Measurements from ENCODE around the gene SLC22A5. TPM values are rescaled to one million over a fixed set of nuclear protein-coding genes. Genes with fewer than 3 reads are reported as not detected.
A peak's percentile ranks its signal among the peaks of the same experiment; 100 is the strongest.

Gene SLC22A5
- total and polyA plus RNA-seq, 9 of the 15 experiments (the other 6 are each of a cell fraction or from before 2014, with no cell fraction given): 3.0 to 16.6 (median 8.3) TPM

GRCh38 chr5:132422720-132423437 is 53.4 kb downstream of the SLC22A5 start (continued):
- TF ChIP-seq VEZF1 (CRISPR knock-in tag; IDR thresholded peaks at IDR 0.05) (peak; percentile 64), ZNF785 (CRISPR knock-in tag; IDR thresholded peaks at IDR 0.05) (no peak), ZNF707 (CRISPR knock-in tag; conservative IDR thresholded peaks at IDR 0.05) (no peak; the same call in 1 of the 2 replicates), CBX5 (IDR thresholded peaks at IDR 0.05; ENCODE audit: borderline replicate concordance, low read depth) (peak; percentile 70; the same call in 1 of the 2 replicates), NFIX (CRISPR knock-in tag; IDR thresholded peaks at IDR 0.05; ENCODE audit: low read depth) (no peak), CTCFL (IDR thresholded peaks at IDR 0.05; ENCODE audit: borderline replicate concordance, insufficient read depth, low read depth, low read length, poor library complexity, severe bottlenecking) (no peak), ZNF23 (CRISPR knock-in tag; IDR thresholded peaks at IDR 0.05) (0 out of 2 replicates have a peak, but pooled peaks have one; percentile 27), THAP12 (CRISPR knock-in tag; IDR thresholded peaks at IDR 0.05) (no peak), PKNOX1 (IDR thresholded peaks at IDR 0.05) (peak; percentile 70), CREB1 (IDR thresholded peaks at IDR 0.05) (peak; percentile 81), CREB1 (CRISPR knock-in tag; IDR thresholded peaks at IDR 0.05) (peak; percentile 70), POLR3A (IDR thresholded peaks at IDR 0.05; ENCODE audit: borderline replicate concordance, extremely low read depth, insufficient read depth, insufficient read length) (no peak), ZNF316 (IDR thresholded peaks at IDR 0.05) (no peak), ZSCAN29 (IDR thresholded peaks at IDR 0.05) (no peak), NR2C2 (CRISPR knock-in tag; IDR thresholded peaks at IDR 0.05) (peak; percentile 87), NR2C2 (tag; IDR thresholded peaks at IDR 0.05) (peak; percentile 96), USF1 (CRISPR knock-in tag; IDR thresholded peaks at IDR 0.05) (peak; percentile 98), GMEB1 (CRISPR knock-in tag; IDR thresholded peaks at IDR 0.05) (no peak), ZNF41 (CRISPR knock-in tag; conservative IDR thresholded peaks at IDR 0.05) (no peak)
